Kidney (tissue), 14 donors: ENCODE measurements around the gene MNX1. TPM values are rescaled to one million over a fixed set of nuclear protein-coding genes. Genes with fewer than 3 reads are reported as not detected.
A peak's percentile ranks its signal among the peaks of the same experiment; 100 is the strongest.

Source experiments
- DNase-seq, 5 donors: peaks; one replicate each; pipeline ENCODE4 v3.0.0-alpha.2; 2013 to 2020
- FAIRE-seq: peaks from 2 replicates; lab custom pipeline; 2012; peaks lifted over from hg19 to GRCh38; lab: Jason Lieb, UNC
- H3K27ac ChIP-seq, 2 donors: one replicate each; pipeline ENCODE4 v1.7.0; 2013; ENCODE audit warnings: low read depth in 2 of 2, low read length in 2 of 2, inconsistent platforms in 1 of 2
- H3K27me3 ChIP-seq: one replicate; pipeline ENCODE4 v1.7.1; 2013; ENCODE audit warnings: low read length, inconsistent platforms; ENCODE audit not compliant: control insufficient read depth, insufficient read depth
- H3K36me3 ChIP-seq, 3 donors: one replicate each; pipeline versions ENCODE4 v1.7.0 to v1.7.1; 2013; ENCODE audit warnings: low read length in 3 of 3, control low read depth in 1 of 3, inconsistent platforms in 1 of 3; ENCODE audit not compliant: insufficient read depth in 3 of 3, control insufficient read depth in 2 of 3
- H3K4me1 ChIP-seq, 3 donors: one replicate each; pipeline versions ENCODE4 v1.7.0 to v1.7.1; 2013; ENCODE audit warnings: low read length in 3 of 3, inconsistent platforms in 1 of 3, low read depth in 1 of 3; ENCODE audit not compliant: control insufficient read depth in 2 of 3, insufficient read depth in 2 of 3
- H3K4me3 ChIP-seq, 3 donors: one replicate each; pipeline versions ENCODE4 v1.7.0 to v1.8.1; 2013; ENCODE audit warnings: low read length in 3 of 3, control low read depth in 1 of 3, inconsistent platforms in 1 of 3
- H3K9ac ChIP-seq, 3 donors: one replicate each; pipeline versions ENCODE4 v1.7.0 to v1.7.1; 2013; ENCODE audit warnings: low read length in 3 of 3, control low read depth in 1 of 3, inconsistent platforms in 1 of 3
- H3K9me3 ChIP-seq, 3 donors: one replicate each; pipeline versions ENCODE4 v1.7.0 to v1.7.1; 2013; ENCODE audit warnings: low read length in 3 of 3, control low read depth in 1 of 3, inconsistent platforms in 1 of 3; ENCODE audit not compliant: control insufficient read depth in 2 of 3, insufficient read depth in 1 of 3
- CTCF ChIP-seq: IDR thresholded peaks from 3 replicates; pipeline ENCODE4 v1.5.1; 2012; ENCODE audit warnings: mild to moderate bottlenecking, moderate library complexity, borderline replicate concordance; ENCODE audit not compliant: insufficient read depth; ENCODE audit errors: extremely low read depth
- intact Hi-C: fragments of 100-400 bp; cut with DNase I; formaldehyde crosslinking; loops from one replicate; pipeline ENCODE4 v1.11.1; 2022
- polyA plus RNA-seq: library from polyadenylated mRNA; stranded (reverse); fragments of 350-450 nt; fragmentation: Illumina TruSeq; extraction: RNeasy Lipid Tissue Mini Kit (QIAGEN cat#74804); gene quantifications from one replicate; pipeline ENCODE4 v1.2.3, GENCODE V29; 2014; ENCODE audit warnings: low read depth, low replicate concordance; ENCODE audit not compliant: insufficient read depth
- total RNA-seq: library from RNA; stranded (reverse); fragmentation: NEBNext Ultra II Directional; extraction: Animal tissue kit (Norgen Biotek cat#: 25700); gene quantifications from one replicate; pipeline ENCODE4 v1.2.1, GENCODE V29; 2021
- donor health status: control.
- donor health status: control.
- donor health status: control.
- donor health status: control.
- donor health status: control.
- donor health status: DM: yes; HTN: yes; CAD: no.
- donor health status: Normal renal cell carcinoma (clear cell type).

The MNX1 gene
- total and polyA plus RNA-seq, 2 donors from 2014 or later: 1.1 TPM; not detected in 1

GRCh38 chr7:157033483-157034473, 23.3 kb upstream of the MNX1 start:
- FAIRE-seq (no peak), DNase-seq (no peak)
- no peaks in the 10 kb centered on the region for H3K36me3 ChIP-seq
- H3K9me3 ChIP-seq: peaks cover 0 to 5% (median 5%) of the 10 kb centered on the region in 3 donors
- H3K9ac ChIP-seq: no peak overlapping the region
- no peak overlapping the region for H3K4me3 ChIP-seq
- no peak overlapping the region for H3K27ac ChIP-seq
- H3K4me1 ChIP-seq: no peaks in the 10 kb centered on the region
- TF ChIP-seq CTCF: no peak
- H3K27me3 ChIP-seq: peaks cover 4% of the 10 kb centered on the region
- intact Hi-C loops: no loop called here

- peaks cover 7% of the 10 kb centered on the region for H3K27me3 ChIP-seq
Measured at GRCh38 chr7:157032644-157033482, 22.4 kb upstream of the MNX1 start.

GRCh38 chr7:157032128-157032527, 21.7 kb upstream of the MNX1 start:
- no peaks in the 10 kb centered on the region for H3K4me1 ChIP-seq
- H3K27ac ChIP-seq: no peak overlapping the region
- H3K4me3 ChIP-seq: no peak overlapping the region
- H3K36me3 ChIP-seq: no peaks in the 10 kb centered on the region
- FAIRE-seq: no peak
- peaks cover 0 to 5% (median 5%) of the 10 kb centered on the region in 3 donors for H3K9me3 ChIP-seq
- intact Hi-C loops: no loop called here
- peaks cover 9% of the 10 kb centered on the region for H3K27me3 ChIP-seq
- DNase-seq: no peak
- TF ChIP-seq CTCF: no peak
- H3K9ac ChIP-seq: no peak overlapping the region

More at GRCh38 chr7:157032644-157033482, 22.4 kb upstream of the MNX1 start:
- Histone ChIP-seq H3K27ac (no peak overlapping the region), H3K9me3 (peaks cover 0 to 5% (median 5%) of the 10 kb centered on the region in 3 donors), H3K9ac (no peak overlapping the region), H3K4me1 (no peaks in the 10 kb centered on the region), H3K36me3 (no peaks in the 10 kb centered on the region), H3K4me3 (no peak overlapping the region)
- no peak for TF ChIP-seq CTCF
- intact Hi-C loops: no loop called here
- DNase-seq: peak in 1 of 5 donors; percentile 24
- FAIRE-seq: no peak
